HepG2 (cell line): Measurements from ENCODE around the gene THSD4. TPM values are rescaled to one million over a fixed set of nuclear protein-coding genes. Genes with fewer than 3 reads are reported as not detected.

Source experiments
- ATAC-seq: fragments of 200-7000 bp; cut with Tn5 transposase; 3 replicates; pipeline ENCODE4 v1.9.1; 2020; ENCODE audit warnings: mild to moderate bottlenecking, moderate library complexity
- BruUV-seq: library from RNA; stranded (reverse); fragments of 400-500 nt; replicated peaks from 2 replicates; lab custom pipeline; 2021; lab: Mats Ljungman, UMichigan
- CTCF ChIA-PET: fragments of 300-600 bp; formaldehyde crosslinking; extraction: SDS; loops from one replicate; lab custom pipeline; 2021; ENCODE audit warnings: low total read pairs, inconsistent platforms, low intra/inter-chr PET ratio; lab: Yijun Ruan, JAX
- POLR2A ChIA-PET: fragments of 350-600 bp; sonication (Branson Sonifier 250); formaldehyde crosslinking; loops from one replicate; lab custom pipeline; 2020; ENCODE audit warnings: antibody characterized with exemption, inconsistent platforms; lab: Yijun Ruan, JAX
- DNase-seq: peaks from one replicate; pipeline ENCODE4 v3.0.0-alpha.2; 2015; ENCODE audit warnings: low spot score
- FAIRE-seq: peaks from 3 replicates; lab custom pipeline; 2011; peaks lifted over from hg19 to GRCh38; lab: Jason Lieb, UNC
- H2AFZ ChIP-seq: one replicate; pipeline ENCODE4 v1.6.1; 2011; ENCODE audit warnings: low read length, inconsistent platforms
- H3K27ac ChIP-seq: fragments of 300-600 bp; 3 replicates; pipeline ENCODE4 v1.8.0; 2011; ENCODE audit warnings: mixed run types, mild to moderate bottlenecking, mixed read lengths, low read length, inconsistent platforms; ENCODE audit not compliant: insufficient read depth; ENCODE audit errors: extremely low read length
- H3K27me3 ChIP-seq, 2 experiments: fragments of 200-600 bp in 1 of 2; 2 replicates in 1 of 2; 3 replicates in 1 of 2; pipeline versions ENCODE4 v1.6.0 to v1.8.0; 2011; ENCODE audit warnings: low read length in 2 of 2, mild to moderate bottlenecking in 2 of 2, moderate library complexity in 2 of 2, inconsistent platforms in 1 of 2; ENCODE audit not compliant: insufficient read depth in 2 of 2, control insufficient read depth in 1 of 2
- H3K36me3 ChIP-seq, 2 experiments: fragments of 200-600 bp in 1 of 2; replicated peaks in 1 of 2; 2 replicates in 1 of 2; 3 replicates in 1 of 2; pipeline versions ENCODE4 v1.5.1 to v1.8.0; 2011; ENCODE audit warnings: low read length in 2 of 2, inconsistent platforms in 1 of 2; ENCODE audit not compliant: insufficient read depth in 2 of 2, control insufficient read depth in 1 of 2
- H3K4me1 ChIP-seq: 2 replicates; pipeline ENCODE4 v1.5.1; 2012; ENCODE audit warnings: low read length, inconsistent platforms; ENCODE audit not compliant: insufficient read depth
- H3K4me2 ChIP-seq: 2 replicates; pipeline ENCODE4 v1.6.0; 2011; ENCODE audit warnings: low read depth, low read length, inconsistent platforms
- H3K4me3 ChIP-seq, 3 experiments: fragments of 200-600 bp in 1 of 3; sonication (generic), shearing (Covaris generic) in 1 of 3; replicated peaks in 1 of 3; 2 replicates each; pipeline ENCODE4 v1.5.1; 2011 to 2016; ENCODE audit warnings: low read length in 3 of 3, inconsistent platforms in 2 of 3, low read depth in 2 of 3, mild to moderate bottlenecking in 2 of 3, control low read depth in 1 of 3, mixed read lengths in 1 of 3; ENCODE audit not compliant: insufficient read depth in 1 of 3
- H3K79me2 ChIP-seq: one replicate; pipeline ENCODE4 v1.6.1; 2011; ENCODE audit warnings: low read length, inconsistent platforms; ENCODE audit not compliant: insufficient read depth
- H3K9ac ChIP-seq: 2 replicates; pipeline ENCODE4 v1.6.0; 2011; ENCODE audit warnings: mild to moderate bottlenecking, low read depth, low read length, inconsistent platforms; ENCODE audit not compliant: insufficient read depth
- H3K9me3 ChIP-seq: 2 replicates; pipeline ENCODE4 v1.5.1; 2012; ENCODE audit warnings: mild to moderate bottlenecking, low read length
- H4K20me1 ChIP-seq: 2 replicates; pipeline ENCODE4 v1.6.0; 2011; ENCODE audit warnings: inconsistent platforms, mild to moderate bottlenecking, low read length, moderate library complexity; ENCODE audit not compliant: insufficient read depth
- CHCHD3 ChIP-seq: sonication (generic); formaldehyde crosslinking; IDR thresholded peaks from 2 replicates; pipeline ENCODE4 v1.8.0; 2022; ENCODE audit warnings: mild to moderate bottlenecking, missing genetic modification reagents, moderate library complexity
- HCFC1 ChIP-seq: fragments of 150-350 bp; IDR thresholded peaks from 2 replicates; pipeline ENCODE4 v1.6.1; 2014; ENCODE audit warnings: low read depth, low read length
- PCBP1 ChIP-seq: fragments of 200-400 bp; formaldehyde crosslinking; IDR thresholded peaks from 2 replicates; pipeline ENCODE4 v1.6.1; 2017; ENCODE audit warnings: mild to moderate bottlenecking, low read depth, low read length, borderline replicate concordance
- ZBTB46 ChIP-seq: sonication (generic); formaldehyde crosslinking; IDR thresholded peaks from 2 replicates; pipeline ENCODE4 v1.4.0; 2020; ENCODE audit warnings: mild to moderate bottlenecking, missing genetic modification reagents, borderline replicate concordance
- ZNF652 ChIP-seq: IDR thresholded peaks from 2 replicates; pipeline ENCODE4 v1.6.1; 2016; ENCODE audit warnings: low read depth, borderline replicate concordance
- ZNF75D ChIP-seq: sonication (generic); formaldehyde crosslinking; IDR thresholded peaks from 2 replicates; pipeline ENCODE4 v1.8.1; 2023; ENCODE audit warnings: missing genetic modification reagents, mild to moderate bottlenecking, borderline replicate concordance
- ZNF883 ChIP-seq: sonication (generic); formaldehyde crosslinking; IDR thresholded peaks from 2 replicates; pipeline ENCODE4 v1.5.1; 2020; ENCODE audit warnings: mild to moderate bottlenecking, missing genetic modification reagents; ENCODE audit errors: not compliant biosample characterization
- WGBS: methylation state at CpG from one replicate; pipeline ENCODE4 v1.1.6; 2017; ENCODE audit warnings: low lambda C conversion rate; 5-methylcytosine and 5-hydroxymethylcytosine counted together
- in situ Hi-C: cut with HindIII; loops from 2 replicates; pipeline ENCODE4 v1.10.0; 2017; ENCODE audit warnings: low pct_unique_long_range_greater_than_20kb; ENCODE audit not compliant: extremely low pct_ligation_motif_present
- intact Hi-C: fragments of 100-400 bp; cut with micrococcal nuclease; formaldehyde crosslinking; loops from one replicate; pipeline ENCODE4 v1.10.0; 2022; ENCODE audit not compliant: unreplicated experiment
- polyA plus RNA-seq, 8 experiments: library from polyadenylated mRNA; depleted of rRNA in 3 of 8; stranded (reverse) in 7 of 8; unstranded in 1 of 8; fragments of >200 nt; fragmentation: Illumina TruSeq in 4 of 8; extraction: Trizol in 4 of 8; gene quantifications; 2 replicates each; pipeline versions ENCODE4 v1.2.1 to v1.2.3, GENCODE V29; 2011 to 2016; ENCODE audit warnings: low read depth in 4 of 8, missing spikeins in 1 of 8, mixed read lengths in 1 of 8; ENCODE audit not compliant: insufficient read depth in 1 of 8
- total RNA-seq, 5 experiments: library from RNA; depleted of rRNA; stranded (reverse); fragments of >200 nt; fragmentation: Illumina TruSeq; extraction: Trizol; gene quantifications; 2 replicates each; pipeline ENCODE4 v1.2.3, GENCODE V29; 2016; ENCODE audit warnings: low read depth in 1 of 5
- TF ChIP-seq, protein P1 (sequence below): sonication (generic); formaldehyde crosslinking; IDR thresholded peaks from 2 replicates; pipeline ENCODE4 v1.8.1; 2022; ENCODE audit warnings: mild to moderate bottlenecking, missing genetic modification reagents
- TF ChIP-seq, protein P2 (sequence below): sonication (generic); formaldehyde crosslinking; IDR thresholded peaks from 2 replicates; pipeline ENCODE4 v1.8.1; 2023; ENCODE audit warnings: mild to moderate bottlenecking, inconsistent platforms, moderate library complexity, missing genetic modification reagents, borderline replicate concordance

THSD4 gene
- total and polyA plus RNA-seq, 2 of the 13 experiments (the other 11 are each of a cell fraction or from before 2014, with no cell fraction given) = 0.07 to 0.21 TPM

DNA sequence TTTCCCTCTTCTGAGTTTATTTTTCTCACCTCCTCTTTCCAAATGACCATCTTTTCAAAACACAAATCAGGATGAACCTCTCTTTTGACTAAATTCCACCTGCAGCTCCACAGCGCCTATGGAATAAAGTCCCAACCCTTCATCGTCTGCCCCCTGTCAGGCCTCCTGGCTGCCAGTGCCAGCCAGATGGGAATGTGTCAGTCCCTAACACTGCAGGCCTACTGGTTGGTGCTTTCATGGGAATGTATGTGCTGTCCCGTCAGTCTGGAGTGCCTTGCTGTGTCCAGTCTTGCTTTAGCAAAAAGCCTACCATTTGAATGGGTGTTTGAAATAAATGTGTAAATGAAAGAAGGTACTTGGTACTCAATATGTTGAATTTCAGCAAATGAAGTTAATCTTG, 310.1 kb downstream of the THSD4 start (continued):
- TF ChIP-seq, protein P1, sequence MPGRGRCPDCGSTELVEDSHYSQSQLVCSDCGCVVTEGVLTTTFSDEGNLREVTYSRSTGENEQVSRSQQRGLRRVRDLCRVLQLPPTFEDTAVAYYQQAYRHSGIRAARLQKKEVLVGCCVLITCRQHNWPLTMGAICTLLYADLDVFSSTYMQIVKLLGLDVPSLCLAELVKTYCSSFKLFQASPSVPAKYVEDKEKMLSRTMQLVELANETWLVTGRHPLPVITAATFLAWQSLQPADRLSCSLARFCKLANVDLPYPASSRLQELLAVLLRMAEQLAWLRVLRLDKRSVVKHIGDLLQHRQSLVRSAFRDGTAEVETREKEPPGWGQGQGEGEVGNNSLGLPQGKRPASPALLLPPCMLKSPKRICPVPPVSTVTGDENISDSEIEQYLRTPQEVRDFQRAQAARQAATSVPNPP (CRISPR knock-in tag) = no peak
- TF ChIP-seq, protein P2, sequence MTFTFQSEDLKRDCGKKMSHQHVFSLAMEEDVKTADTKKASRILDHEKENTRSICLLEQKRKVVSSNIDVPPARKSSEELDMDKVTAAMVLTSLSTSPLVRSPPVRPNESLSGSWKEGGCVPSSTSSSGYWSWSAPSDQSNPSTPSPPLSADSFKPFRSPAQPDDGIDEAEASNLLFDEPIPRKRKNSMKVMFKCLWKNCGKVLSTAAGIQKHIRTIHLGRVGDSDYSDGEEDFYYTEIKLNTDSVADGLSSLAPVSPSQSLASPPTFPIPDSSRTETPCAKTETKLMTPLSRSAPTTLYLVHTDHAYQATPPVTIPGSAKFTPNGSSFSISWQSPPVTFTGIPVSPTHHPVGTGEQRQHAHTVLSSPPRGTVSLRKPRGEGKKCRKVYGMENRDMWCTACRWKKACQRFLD (CRISPR knock-in tag) = no peak
- TF ChIP-seq ZNF75D (CRISPR knock-in tag) (no peak), PCBP1 (no peak)

DNA sequence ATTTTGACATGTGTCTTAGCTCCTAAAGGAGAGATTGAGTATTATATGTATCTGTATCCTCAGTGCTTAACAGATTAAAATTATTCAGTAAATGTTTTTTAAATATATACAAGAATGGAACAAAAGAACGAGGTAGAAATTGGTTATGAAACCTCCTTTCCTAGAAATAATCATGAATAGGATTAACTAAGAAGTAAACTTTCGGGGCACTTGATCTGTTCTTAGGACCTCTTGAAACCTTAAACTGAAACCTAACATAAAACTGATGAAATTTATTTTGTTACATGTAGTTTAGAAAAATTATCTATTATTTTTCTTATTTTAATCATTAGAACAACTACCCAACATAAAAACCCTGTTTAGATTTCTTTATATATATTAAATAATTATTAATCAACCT, 311.5 kb downstream of the THSD4 start:
- no peak overlapping the region for H3K9ac ChIP-seq
- in situ Hi-C loops = no loop called here
- ATAC-seq = no peak
- TF ChIP-seq ZNF652 (CRISPR knock-in tag) (no peak), CHCHD3 (CRISPR knock-in tag) (no peak), HCFC1 (no peak), ZNF883 (CRISPR knock-in tag) (no peak), ZBTB46 (no peak)
- TF ChIP-seq, all 625 proteins: peak for 0
- ChIA-PET CTCF (no interaction called here), POLR2A (no interaction called here)
- DNase-seq (no peak), FAIRE-seq (no peak)
- no peaks in the 10 kb centered on the region for H4K20me1 ChIP-seq
- no peak overlapping the region for H3K4me2 ChIP-seq
- H3K27me3 ChIP-seq = no peaks in the 10 kb centered on the region
- H3K9me3 ChIP-seq = no peaks in the 10 kb centered on the region
- no peak overlapping the region for H3K4me3 ChIP-seq
- intact Hi-C loops = no loop called here
- no peak overlapping the region for H2AFZ ChIP-seq
- no peaks in the 10 kb centered on the region for H3K36me3 ChIP-seq
- H3K27ac ChIP-seq = no peak overlapping the region
- WGBS = 1% methylated on average over 2 of the region's 2 CpGs
- no peaks in the 10 kb centered on the region for H3K4me1 ChIP-seq
- BruUV-seq = no TSS peak
- H3K79me2 ChIP-seq = no peaks in the 10 kb centered on the region
